T-helper 22 cell (primary cell): ENCODE data around the gene FLYWCH2.

Experiments used
- DNase-seq: peaks from one replicate; pipeline ENCODE4 v3.0.0-alpha.2; 2020; ENCODE audit warnings: low read depth

The FLYWCH2 gene

DNA sequence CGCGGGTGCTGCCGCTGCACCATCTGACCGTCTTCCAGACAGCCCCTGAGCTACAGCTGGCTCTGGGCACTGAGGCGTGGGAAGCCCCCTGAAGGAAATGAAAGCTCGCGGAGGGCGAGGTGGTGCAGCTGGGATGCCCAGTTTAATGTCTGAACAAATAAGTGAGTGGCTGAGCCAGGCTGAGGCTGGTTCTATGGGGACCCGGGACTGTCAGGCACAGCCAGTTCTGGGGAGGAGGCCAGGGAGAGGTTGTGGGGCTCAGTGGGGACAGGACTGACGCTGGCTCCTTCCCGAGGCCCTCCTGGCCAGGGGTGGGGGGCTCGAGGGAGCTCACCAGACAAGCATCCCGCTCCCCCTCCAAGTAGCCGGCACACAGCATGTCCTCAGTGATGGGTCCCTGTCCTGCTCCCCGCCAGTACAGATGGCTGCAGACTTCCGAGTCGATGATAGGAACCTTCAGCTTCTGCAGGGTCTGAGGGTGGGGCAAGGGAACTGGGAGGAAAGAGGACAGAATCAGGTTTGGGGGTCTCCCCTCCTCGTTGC is 29.4 kb upstream of the FLYWCH2 start:
- no peak for DNase-seq

DNA sequence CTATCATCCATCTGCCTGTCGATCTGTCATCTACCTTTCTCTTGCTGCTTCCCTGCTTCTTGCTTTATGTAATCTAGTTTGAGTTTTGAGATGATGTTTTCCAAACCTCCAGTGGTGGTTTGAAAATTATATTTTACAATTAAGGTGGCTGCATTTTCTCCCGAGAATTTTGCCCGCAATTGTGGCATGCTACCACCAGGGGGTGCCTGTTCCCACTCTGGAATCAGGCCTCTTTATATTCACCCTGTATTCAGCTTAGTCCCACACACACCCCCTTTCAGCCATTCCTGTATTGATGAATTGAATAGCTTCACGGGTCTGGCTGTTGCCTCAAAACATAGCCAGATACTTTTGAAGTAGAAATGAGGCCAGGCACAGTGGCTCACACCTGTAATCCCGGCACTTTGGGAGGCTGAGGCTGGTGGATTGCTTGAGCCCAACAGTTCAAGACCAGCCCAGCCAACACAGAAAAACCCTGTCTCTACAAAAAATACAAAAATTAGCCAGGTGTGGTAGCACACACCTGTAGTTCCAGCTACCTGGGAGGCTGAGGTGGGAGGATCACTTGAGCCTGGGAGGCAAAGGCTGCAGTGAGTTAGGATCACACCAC is 28.2 kb upstream of the FLYWCH2 start:
- no peak for DNase-seq

DNA sequence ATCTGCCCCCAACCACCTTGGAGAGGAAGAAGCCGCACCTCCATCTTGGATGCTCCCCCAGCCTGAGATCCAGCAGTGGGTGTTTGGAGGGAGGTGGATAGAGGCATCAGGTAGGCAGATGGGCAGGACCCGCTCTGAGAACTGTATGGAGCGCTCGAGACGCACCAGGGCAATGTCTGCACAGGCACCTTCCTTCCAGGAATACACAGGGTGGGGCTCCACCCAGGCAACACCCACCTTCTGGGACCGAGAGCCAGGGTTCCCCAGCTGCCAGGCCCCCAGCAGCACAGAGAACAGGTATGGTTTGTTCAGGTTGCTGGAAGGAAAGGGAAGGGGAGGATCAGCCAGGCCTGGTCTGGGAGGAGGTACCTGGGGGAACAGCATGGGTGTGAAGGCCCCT is 27.5 kb upstream of the FLYWCH2 start:
- DNase-seq, result no peak

DNA sequence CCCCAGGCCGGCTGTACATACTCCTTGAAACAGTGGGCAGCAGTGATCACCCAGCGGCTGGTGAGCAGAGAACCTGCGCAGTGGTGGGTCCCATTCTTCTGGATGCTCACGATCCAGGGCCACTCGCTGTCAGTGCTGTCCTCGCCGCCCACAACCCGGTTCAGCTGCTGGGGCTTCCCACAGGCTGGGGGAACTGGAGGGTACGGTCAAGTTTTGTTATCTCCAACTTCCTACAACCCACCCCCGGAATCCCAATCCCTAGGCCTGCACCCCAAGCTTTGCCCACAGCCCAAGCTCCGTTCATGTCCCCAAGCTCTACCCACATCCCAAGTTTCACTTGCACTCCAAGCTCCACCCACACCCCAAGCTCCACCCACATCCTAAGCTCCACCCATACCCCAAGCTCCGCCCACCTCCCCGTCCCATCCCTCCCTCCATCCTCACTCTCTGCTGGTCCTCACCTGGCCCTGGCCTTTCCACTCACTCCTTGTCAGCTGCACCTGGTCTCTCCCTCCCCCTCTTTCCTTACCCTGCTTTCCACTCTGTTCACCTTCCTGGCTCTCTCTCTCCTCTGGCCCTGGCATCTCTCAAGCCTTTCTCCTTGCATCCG is 26.8 kb upstream of the FLYWCH2 start:
- DNase-seq, result no peak

DNA sequence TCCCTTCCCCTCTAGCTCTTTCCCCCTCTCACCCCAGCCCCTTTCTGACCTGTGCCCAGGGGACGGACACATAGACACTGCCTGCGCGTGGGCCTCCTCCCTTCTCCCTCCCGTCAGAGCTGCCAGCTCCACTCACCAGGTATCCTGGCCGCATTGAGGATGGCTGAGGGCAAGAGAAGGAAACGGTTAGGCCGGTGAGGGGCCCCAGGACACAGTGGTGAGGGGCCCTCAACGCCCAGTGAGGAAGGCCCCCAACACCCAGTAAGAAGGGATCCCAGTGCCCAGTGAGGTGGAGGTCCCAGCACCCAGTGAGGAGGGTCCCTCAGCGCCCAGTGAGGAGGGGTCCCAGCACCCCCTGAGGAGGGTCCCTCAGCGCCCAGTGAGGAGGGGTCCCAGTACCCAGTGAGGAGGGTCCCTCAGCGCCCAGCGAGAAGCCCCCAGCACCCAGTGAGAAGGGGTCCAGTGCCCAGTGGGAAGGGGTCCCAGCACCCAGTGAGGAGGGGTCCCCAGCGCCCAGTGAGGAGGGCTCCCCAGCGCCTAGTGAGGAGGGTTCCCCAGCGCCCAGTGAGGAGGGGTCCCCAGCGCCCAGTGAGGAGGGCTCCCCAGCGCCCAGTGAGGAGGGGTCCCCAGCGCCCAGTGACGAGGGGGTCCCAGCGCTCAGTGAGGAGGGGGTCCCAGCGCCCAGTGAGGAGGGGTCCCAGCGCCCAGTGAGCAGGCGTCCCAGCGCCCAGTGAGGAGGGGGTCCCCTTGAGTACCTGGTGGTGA is 26.1 kb upstream of the FLYWCH2 start:
- no peak for DNase-seq

DNA sequence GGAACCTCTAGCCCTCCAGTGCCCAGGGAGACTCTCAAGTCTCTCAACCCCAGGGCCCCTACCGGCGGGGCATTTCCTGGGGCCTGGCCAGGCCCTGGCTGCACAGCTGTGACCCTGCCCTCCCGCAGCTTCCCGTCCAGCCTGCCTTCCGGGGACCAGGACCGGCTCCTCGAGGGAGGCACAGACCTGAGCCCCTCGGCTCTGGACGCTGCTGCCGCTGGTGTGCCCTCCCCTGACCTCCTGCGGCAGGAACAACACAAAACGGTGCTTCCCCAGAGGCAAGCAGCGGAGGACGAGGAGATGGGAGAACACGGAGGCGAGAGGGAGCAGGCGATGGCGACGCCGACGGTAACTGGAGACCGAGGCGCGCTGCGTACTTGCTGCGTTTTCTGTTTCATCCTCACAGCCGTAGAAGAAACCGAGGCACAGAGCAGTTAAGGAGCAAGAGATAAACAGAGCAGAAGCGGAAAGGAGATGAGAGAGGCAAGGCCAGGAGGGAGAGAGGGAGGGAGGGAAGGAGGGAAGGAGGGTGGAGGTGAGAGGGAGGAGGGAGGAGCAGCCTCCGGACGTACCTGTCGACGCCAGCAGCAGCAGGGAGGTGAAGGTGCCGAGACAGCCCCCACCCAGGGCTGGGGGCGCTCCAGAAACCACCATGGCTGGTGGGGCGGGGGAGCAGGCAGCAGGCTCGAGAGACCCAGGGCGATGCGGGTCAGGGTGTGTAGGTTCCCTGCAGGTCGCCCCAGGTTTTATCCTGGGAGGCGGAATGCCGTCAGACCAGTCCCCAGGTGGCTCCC is 25.4 kb upstream of the FLYWCH2 start, which contains the start of gene PRSS22:
TSS of gene PRSS22 (minus strand) at position 720 of the 794 bp plus-strand sequence. CDS start at position 654, 66 bp downstream.
- no peak for DNase-seq

DNA sequence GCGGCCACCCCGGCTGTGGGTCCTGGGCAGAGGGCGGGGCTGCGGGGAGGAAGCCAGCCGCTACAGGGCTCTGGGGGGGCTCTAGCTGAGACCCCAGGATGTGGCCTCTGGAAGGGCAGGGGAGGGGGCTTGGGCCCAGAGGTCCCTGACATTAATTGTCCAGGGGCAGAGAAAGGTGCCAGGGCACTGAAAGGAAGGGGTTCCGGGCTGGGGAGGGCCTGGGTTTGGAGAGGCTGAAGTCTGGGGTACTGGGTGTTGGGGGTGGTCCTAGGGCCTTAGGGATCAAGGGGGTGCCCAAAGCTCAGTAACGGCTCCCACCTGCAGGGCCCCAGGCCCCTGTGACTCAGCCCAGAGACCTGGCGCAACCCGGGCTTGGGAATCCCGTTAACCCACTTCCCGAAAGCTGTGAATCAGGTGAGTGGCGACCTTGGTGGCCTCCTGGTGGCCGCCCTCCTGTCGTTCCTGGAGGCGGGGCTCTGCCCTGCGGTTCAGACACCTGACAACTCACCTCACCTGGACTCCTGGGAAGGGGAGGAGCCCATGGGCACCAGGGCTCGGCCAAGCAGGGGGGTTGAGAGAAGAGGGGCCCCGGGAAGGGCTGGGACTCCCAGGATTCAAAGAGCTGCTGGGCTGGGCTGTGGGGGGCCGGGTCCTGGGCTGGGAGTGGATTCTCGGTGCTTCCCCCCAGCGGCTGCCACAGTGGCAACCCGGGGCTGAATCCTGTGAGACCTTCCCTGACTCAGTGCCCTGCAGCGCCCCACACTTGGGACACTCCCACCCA is 24.6 kb upstream of the FLYWCH2 start:
- no peak for DNase-seq

DNA sequence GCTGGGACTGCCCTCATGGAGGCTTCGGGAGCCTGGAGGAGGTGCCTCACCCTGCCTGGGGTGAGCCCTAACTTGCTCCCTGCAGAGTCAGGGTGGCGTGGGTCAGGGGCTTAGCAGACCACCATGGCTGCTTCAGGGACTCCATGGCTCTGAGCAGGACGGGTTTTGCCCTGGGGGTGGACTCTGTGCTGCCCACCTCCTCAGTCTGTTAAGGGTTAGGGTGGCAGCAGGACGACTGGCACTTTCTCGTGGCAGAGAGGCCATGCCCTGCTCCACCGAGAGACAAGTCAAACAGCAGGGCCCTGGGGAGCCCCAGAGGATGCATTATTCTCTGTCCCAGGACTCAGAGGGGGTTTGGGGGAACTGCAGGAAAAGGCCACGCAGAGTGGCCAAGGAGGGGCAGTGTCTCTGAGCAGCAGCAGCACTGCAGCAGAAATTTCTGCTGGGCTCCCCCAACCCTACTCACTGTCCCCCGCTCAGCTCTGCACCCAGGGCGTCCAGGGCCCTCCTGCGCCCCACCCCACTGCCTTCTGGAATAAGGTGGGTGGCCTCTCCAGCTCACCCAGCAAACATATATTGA is 23.2 kb upstream of the FLYWCH2 start:
- DNase-seq, result no peak

DNA sequence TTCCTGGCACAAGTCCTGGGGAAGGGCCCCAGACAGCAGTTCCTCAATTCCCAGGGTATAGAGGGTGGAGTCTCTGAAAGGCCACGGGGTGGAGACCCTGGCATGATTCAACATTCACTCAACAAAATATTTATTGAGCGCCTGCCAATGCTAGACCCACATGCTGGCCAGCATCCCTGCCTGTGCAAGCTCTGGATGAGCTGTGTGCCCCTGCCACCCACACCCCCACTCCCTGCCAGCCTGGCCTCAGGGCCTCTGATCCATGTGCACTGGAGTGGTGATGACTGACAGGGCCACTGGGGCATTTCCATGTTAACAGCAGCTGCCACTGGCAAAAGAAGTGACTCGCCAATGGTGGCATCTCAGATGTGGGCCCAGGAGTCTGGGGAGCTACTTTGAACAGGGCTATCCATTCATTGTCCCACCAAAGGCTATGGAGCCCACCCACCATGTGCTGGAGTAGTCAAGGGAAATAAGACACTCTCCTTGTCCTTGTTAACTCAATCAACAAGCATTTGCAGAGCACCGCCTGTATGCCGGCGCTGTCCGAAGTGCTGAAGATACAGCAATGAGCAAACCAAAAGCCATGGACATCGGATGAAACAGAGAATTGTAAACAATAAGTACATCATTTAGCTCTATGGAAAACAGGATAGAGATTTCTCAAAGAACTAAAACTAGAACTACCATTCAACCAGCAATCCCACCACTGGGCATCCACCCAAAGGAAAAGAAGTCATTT is 22.0 kb upstream of the FLYWCH2 start:
- DNase-seq, result no peak

DNA sequence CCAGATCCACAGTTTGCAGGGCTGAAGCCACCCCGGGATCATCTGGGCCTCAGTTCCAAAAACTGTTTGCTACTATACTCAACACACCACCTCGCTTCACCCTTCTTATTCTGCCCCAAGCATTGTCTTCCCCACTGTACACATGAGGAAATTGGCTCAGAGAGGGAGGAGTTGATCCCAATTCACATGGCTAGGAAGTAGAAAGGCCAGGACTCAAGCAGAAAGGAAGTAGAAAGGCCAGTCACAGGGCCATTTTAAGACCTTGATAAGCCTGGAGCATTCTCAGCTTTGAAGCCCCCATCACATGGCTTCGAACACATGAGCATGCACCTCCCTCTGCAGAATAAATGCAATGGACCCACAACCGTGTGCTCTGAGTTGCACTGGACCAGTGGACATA is 17.4 kb upstream of the FLYWCH2 start:
- DNase-seq, result no peak

DNA sequence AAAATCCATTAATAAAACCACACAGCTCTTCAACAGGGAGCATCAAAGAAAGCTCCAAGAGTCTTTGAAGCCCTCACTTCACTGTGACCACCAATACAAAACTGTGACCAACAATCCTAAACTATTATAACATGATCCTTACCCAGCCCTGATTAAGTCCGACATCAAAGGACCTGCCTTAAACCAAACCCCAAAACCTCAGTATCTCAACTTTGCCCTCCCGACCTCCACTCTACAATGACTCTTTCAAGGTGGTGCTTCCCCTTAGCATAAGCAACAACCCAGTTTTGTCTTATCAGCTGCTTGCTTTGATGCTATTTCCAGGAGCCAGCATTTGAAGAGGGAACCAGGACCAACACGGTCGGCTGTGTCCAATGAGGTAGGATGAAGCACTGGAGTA is 16.6 kb upstream of the FLYWCH2 start:
- no peak for DNase-seq

DNA sequence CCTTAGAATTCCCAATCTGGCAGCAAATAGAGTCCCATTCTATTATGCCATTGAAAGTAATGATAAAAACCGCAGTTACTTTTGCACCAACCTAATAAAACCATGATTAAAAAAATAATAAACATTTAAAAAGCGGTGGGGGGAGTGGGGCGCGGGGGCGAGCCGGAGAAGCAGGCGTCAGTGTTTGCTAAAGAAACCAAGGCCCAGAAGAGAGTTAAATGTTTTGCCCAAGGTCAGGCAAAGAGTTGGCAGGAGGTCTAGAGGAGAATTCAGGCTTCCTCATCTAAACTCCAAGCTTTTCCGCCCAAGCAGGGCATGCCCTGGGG is 15.4 kb upstream of the FLYWCH2 start:
- no peak for DNase-seq

DNA sequence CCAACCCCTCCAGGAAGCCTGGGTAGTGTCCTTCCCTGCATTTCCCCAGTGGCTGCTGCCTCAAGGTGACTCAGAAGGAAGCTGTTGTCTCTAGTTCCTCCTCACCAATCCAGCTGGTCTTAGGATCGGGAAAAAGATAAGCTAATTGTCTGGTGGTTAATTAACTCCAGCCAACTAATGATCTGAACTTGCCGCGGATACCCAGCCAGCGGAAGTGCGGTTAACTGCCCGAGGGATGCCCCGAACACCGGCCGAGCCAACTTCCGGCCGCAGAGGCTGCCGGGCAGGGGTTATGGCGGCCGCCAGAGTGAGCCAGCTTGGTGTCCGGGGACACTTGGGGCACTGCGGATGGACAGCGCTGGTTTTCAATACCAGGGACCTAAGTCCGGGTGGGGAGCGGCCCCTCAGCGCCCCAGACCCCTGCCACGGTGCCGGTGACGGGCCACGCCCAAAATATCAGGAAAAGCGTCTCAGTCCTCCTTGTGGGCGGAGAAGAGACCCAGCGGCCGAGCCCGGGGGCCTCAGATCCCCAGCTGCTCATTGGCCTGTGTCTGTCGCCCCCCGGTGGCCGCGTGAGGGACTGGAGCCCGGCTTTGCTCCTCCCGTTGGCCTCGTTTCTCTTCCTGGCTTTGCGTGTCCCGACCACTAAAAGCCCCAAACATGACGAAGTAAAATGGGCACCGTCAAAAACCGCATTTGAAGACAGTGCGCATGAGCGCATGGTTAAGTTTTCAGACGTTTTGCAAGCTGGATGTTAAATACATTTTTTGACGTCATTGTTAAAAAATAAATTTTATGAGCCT is 14.8 kb upstream of the FLYWCH2 start:
- peak; percentile 89 for DNase-seq

DNA sequence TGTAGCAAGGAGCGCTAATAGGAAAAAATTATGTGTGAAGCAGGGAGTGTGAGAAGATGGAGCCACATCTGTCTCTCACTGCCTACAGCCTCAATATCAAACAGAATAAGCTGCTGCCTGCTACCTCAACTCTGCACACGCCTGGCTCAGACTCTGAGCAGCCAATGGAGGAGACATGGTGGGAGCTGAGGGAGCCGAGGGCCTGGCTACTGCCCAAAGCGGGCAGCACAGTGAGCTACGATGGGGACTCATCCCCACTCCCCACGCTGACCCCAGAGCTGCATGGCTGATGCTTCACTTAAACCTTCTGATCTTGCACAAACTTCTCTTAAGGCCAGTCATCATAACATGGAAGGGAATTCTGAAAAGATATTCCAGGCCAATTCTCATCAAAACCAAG is 11.1 kb upstream of the FLYWCH2 start:
- no peak for DNase-seq

DNA sequence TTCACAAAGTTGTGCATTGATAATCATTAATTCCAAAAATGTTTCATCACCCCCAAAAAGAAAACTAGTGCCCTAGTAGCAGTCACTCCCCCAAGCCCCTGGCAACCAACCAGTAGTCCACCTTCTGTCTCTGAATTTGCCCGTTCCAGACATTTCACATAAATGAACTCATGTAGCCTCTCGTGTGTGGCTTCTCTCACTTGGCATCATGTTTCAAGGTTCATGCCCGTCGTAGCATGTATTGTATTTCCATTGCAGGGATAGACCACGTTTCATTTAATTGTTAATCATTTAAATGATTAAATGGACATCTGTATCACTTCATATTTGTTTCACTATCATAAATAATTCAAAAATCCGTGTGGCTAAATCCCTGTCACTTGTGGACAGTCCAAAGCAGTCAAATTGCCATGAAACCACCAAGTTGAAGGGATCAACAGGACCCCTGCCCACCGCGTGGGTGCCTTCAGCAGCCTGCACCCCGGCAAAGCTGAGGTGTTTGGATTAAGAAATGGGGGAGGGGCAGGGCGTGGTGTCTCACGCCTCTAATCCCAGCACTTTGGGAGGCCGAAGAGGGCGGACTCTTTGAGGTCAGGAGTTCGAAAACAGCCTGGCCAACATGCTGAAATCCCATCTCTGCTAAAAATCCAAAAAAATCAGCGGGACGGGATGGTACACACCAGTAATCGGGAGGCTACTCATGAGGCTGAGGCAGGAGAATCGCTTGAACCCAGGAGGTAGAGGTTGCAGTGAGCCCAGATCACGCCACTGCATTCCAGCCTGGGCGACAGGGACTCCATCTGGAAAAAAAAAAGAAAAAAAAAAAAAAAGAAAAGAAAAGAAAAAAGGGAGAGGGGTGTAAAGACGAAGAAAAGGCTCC is 8.7 kb upstream of the FLYWCH2 start:
- DNase-seq, result no peak

DNA sequence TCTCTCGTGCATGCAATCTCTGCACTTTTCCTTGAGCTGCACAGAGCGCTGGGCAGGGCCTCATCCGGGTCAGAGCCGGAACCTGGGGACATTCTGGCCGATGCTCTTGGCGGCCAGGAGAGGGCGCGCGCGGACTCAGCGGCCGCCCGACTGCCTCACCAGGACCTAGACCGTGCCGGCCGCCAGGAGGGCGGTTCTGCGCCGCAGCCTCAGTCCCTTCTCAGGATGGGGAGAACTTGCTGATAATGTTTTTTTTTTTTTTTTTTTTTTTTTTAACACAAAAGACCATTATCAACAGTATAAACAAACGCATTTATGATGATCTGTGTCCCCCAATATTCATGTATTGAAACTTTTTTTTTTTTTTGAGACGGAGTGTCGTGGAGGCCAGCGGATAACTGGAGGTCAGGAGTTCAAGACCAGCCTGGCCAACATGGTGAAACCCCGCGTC is 8.1 kb upstream of the FLYWCH2 start:
- DNase-seq, result peak; percentile 45

DNA sequence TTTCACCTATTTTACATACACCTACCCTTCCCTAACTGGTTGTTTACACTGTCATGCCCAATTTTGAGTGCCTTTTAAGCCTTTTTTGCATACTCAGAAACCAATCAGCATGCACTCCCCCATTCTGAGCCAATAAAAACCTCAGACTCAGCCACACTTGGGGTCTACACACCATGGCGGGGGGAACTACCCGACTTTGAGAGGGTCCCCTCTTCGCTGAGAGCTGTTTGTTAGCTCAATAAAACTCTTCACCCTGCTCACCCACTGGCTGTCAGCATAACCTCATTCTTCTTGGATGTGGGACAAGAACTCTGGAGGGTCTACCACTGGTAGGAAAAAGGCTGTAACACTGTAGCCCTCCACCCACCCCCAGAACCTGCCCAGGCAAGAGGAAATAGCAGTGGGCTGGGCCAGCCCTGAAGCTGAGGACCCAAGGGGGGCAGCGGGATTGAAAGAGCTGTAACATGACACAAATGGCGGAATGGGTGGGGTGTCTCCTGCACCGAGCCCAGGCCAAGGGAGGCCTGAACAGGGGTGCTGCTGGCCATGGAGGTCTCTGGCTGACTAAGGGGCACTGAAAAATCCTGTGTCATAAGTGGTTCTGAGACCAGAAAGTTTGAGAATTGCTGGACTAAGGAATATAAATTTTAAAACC is 3.0 kb upstream of the FLYWCH2 start:
- DNase-seq, result no peak
